ENCODE measurements around the gene ADAM19. TPM values are rescaled to one million over a fixed set of nuclear protein-coding genes. Genes with fewer than 3 reads are reported as not detected.
"Not testable (repeated sequence)": the region's sequence is repeated elsewhere in the genome, so short reads cannot be mapped to it uniquely, and the experiment has no call there.

ADAM19 gene
- total RNA-seq, 2 donors from 2014 or later: 2.9 to 12.8 TPM

DNA sequence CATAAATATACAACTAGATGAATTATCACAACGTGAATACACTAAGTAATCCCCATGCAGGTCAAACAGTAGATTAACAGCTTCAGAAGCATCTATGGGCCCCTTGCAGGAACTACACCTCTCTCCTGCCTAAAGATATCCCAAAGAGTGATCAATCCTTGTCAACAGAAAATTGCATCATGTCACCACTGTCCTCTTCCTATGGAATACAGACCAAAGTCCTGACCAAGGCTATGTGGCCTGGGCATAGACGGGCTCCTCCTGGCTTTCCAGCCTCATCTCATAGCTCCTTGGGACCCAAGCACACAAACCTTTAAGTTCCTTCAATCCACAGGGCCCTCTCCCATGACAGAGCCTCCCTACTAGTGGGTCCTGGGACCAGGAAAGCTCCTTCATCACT, 90.2 kb downstream of the ADAM19 start:
- DNase-seq: no peak
- TF ChIP-seq, protein P1, sequence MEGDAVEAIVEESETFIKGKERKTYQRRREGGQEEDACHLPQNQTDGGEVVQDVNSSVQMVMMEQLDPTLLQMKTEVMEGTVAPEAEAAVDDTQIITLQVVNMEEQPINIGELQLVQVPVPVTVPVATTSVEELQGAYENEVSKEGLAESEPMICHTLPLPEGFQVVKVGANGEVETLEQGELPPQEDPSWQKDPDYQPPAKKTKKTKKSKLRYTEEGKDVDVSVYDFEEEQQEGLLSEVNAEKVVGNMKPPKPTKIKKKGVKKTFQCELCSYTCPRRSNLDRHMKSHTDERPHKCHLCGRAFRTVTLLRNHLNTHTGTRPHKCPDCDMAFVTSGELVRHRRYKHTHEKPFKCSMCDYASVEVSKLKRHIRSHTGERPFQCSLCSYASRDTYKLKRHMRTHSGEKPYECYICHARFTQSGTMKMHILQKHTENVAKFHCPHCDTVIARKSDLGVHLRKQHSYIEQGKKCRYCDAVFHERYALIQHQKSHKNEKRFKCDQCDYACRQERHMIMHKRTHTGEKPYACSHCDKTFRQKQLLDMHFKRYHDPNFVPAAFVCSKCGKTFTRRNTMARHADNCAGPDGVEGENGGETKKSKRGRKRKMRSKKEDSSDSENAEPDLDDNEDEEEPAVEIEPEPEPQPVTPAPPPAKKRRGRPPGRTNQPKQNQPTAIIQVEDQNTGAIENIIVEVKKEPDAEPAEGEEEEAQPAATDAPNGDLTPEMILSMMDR (IDR thresholded peaks at IDR 0.05): no peak
- Histone ChIP-seq H3K36me3 (no peaks in the 10 kb centered on the region), H3K27me3 (no peaks in the 10 kb centered on the region), H3K4me3 (no peak overlapping the region), H3K9me3 (no peaks in the 10 kb centered on the region), H3K27ac (no peak overlapping the region), H3K9ac (ENCODE audit: low read depth in 2 of 2, low read length in 2 of 2) (no peak overlapping the region), H3K4me1 (no peaks in the 10 kb centered on the region)
- intact Hi-C loops (cut with DNase I): no loop called here

DNA sequence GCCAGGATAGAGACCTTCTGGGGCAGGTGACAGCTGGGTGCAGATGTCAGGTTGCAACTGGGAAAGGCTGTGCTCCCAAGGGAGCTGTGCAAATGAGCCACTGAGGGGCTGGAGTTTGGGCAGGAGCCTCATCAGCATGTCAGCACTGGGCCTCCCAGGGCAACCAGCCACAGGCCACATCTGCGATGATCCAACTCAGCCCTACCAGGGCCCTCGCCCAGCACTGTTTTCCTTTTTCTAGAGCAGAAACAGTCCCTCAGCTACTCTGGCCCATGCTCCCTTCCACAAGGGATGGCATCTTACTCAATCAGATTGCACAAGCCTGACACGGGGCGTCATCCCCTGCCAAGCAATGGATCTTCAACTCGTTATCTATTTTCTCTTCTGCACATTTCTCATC, 90.8 kb downstream of the ADAM19 start:
- H3K4me1 ChIP-seq: no peaks in the 10 kb centered on the region
- H3K9ac ChIP-seq (ENCODE audit: low read depth in 2 of 2, low read length in 2 of 2): no peak overlapping the region
- H3K36me3 ChIP-seq: no peaks in the 10 kb centered on the region
- no peaks in the 10 kb centered on the region for H3K9me3 ChIP-seq
- H3K27me3 ChIP-seq: no peaks in the 10 kb centered on the region
- TF ChIP-seq, protein P1 (IDR thresholded peaks at IDR 0.05): no peak
- H3K4me3 ChIP-seq: no peak overlapping the region
- intact Hi-C loops (cut with DNase I): no loop called here
- DNase-seq: no peak
- H3K27ac ChIP-seq: no peak overlapping the region

DNA sequence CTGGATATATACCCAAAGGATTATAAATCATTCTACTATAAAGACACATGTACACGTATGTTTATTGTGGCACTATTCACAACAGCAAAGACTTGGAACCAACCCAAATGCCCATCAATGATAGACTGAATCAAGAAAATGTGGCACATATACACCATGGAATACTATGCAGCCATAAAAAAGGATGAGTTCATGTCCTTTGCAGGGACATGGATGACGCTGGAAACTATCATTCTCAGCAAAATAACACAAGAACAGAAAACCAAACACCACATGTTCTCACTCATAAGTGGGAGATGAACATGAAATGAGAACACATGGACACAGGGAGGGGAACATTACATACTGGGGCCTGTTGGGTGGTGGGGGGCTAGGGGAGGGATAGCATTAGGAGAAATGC, 92.9 kb downstream of the ADAM19 start:
- H3K9ac ChIP-seq (ENCODE audit: low read depth in 2 of 2, low read length in 2 of 2); H3K36me3 ChIP-seq; H3K4me1 ChIP-seq; intact Hi-C loops (cut with DNase I); DNase-seq; H3K4me3 ChIP-seq; H3K27ac ChIP-seq; H3K27me3 ChIP-seq; H3K9me3 ChIP-seq: not testable (repeated sequence)

DNA sequence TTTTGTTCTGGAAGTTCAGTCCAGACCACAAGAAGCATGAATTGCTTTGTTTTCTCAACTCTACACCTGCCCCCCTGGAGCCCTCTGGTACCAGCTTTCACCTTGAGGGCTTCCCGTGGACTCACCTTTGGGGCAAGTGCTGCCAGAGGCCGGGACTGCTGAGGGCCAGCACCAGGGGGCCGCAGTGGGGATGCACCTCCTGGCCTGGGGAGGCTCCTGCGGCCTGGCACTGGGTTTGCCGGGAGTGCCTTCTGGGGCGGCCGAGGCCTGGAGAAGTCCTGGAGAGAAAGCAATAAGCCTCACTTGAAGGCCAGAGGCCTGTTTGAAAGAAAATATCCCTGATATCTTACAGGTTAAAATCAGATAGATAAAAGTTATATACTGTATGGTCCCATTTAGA, 93.9 kb downstream of the ADAM19 start:
- H3K27ac ChIP-seq: no peak overlapping the region
- H3K9me3 ChIP-seq: no peaks in the 10 kb centered on the region
- no peaks in the 10 kb centered on the region for H3K36me3 ChIP-seq
- no peak overlapping the region for H3K4me3 ChIP-seq
- intact Hi-C loops (cut with DNase I): no loop called here
- TF ChIP-seq, protein P1 (IDR thresholded peaks at IDR 0.05): no peak
- H3K27me3 ChIP-seq: no peaks in the 10 kb centered on the region
- no peak overlapping the region for H3K9ac ChIP-seq (ENCODE audit: low read depth in 2 of 2, low read length in 2 of 2)
- DNase-seq: no peak
- no peaks in the 10 kb centered on the region for H3K4me1 ChIP-seq

DNA sequence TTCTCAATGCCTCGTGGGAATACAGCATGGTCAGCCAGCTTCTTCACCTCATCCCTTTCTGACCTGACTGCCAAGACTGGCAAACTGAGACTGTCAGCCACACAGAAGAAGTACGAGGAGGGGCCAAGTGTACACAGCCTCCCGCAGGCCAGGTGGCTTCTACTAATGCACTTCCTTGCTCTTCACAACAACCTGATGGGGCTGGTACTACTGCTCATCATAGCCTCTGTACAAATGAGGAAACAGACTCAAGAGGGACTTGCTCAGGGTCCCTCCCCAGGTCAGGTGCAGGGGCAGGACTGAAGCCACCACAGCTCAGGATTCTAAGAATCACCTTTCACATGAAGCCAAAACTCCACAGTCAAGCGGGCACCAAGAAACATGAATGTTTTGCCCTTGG, 94.3 kb downstream of the ADAM19 start:
- Histone ChIP-seq H3K4me3 (no peak overlapping the region), H3K9me3 (no peaks in the 10 kb centered on the region), H3K36me3 (no peaks in the 10 kb centered on the region), H3K9ac (ENCODE audit: low read depth in 2 of 2, low read length in 2 of 2) (no peak overlapping the region), H3K4me1 (no peaks in the 10 kb centered on the region), H3K27ac (no peak overlapping the region), H3K27me3 (no peaks in the 10 kb centered on the region)
- DNase-seq: no peak
- intact Hi-C loops (cut with DNase I): no loop called here
- TF ChIP-seq, protein P1 (IDR thresholded peaks at IDR 0.05): no peak

DNA sequence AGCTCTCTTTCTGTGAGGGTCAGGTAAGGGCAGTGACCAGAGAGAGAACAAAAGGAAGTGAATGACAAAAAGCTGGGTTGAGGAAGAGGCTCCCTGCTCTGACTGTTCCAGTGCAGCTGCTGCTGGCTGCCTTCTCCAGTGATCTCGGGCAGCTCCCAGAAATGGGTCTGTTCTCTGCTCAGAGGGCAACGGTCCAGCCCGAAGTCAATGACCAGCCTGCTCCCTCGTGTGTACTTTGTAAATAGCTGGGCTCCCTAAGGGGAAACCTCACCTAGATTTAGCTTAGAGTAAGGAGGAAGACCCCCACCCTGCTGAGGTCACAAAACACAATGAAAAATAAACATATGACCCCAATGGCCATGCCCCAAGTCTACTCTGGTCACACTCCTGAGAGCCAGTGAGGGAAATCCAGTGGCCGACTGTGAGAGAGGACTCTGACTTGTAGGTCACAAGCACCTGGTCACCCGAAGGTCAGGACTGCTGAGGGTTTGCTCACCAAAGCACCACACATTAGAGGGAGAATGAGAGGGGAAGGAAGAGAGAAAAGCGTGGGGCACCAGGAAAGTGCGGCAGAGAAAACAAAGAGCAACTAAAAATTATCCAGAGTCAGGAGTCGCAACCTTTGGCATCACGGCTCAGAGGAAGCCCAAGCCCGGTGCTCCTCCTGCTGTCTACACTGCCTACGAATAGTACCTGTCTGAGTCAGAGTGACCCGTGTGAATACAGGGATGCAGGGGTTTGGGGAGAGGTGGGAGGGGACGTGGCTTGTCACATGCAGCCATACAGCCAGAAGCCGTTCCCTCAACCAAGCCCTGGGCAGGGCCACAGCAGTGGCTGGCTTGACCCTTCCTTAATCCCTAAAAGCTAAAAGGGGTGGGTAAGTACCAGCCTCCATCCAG, 95.7 kb downstream of the ADAM19 start:
- H3K9ac ChIP-seq (ENCODE audit: low read depth in 2 of 2, low read length in 2 of 2): no peak overlapping the region
- no peaks in the 10 kb centered on the region for H3K27me3 ChIP-seq
- no peaks in the 10 kb centered on the region for H3K4me1 ChIP-seq
- no peak overlapping the region for H3K27ac ChIP-seq
- no peaks in the 10 kb centered on the region for H3K9me3 ChIP-seq
- intact Hi-C loops (cut with DNase I): loop anchor here (5.0 to 10.0 kb wide), 2 partner anchors 48 to 235 kb away; no protein-coding TSS in a partner anchor
- H3K4me3 ChIP-seq: no peak overlapping the region
- no peaks in the 10 kb centered on the region for H3K36me3 ChIP-seq
- DNase-seq: no peak
- TF ChIP-seq, protein P1 (IDR thresholded peaks at IDR 0.05): no peak

All from colonic mucosa (tissue), 4 donors.